GM10847 (cell line): ENCODE results near the gene CERS2.

Experiments
- POLR2A ChIP-seq: IDR thresholded peaks from 2 replicates; pipeline ENCODE4 v1.6.1; 2011; ENCODE audit not compliant: insufficient read length; ENCODE audit errors: extremely low read depth

The CERS2 gene

DNA sequence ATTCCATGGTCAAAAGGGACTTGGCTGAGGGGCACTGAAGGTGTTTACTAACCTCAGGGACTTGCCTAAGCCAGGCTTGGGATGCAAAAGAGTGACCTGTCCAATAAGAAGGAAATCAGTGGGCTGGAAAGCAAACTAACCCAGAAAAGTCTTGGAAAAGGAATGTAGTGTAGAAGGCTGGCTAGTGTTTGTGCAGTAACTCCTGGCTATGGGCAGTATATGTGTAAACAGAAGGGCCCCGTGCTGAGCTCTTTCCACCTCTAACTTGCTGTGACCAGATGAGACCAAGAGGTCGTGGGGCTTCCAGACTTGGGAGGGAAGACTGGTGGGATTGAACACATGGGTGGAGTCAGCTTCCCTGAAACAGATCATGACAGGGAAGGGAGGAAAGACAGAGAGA is 28.0 kb upstream of the CERS2 start:
- TF ChIP-seq POLR2A, result no peak

GRCh38 chr1:151002051-151002450 is 27.4 kb upstream of the CERS2 start:
- no peak for TF ChIP-seq POLR2A

DNA sequence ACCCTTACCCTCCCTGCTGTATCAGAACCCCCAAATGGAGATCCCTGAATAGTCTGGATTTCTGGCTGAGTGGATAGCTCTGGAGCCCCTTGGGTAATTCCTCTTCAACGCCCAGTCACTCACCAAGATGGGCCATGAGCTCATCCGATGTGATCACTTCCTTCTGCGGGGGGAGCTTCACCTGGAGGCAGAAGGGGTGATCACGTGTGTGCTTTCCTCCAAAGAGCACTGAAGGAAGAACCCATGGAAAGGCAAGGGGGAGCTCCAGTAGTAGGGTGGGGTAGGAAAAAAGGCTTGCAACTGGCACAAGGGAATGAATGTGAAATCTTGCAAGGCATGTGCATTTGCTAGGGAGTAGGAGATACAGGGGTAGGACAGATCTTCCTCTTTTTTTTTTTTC is 27.0 kb upstream of the CERS2 start:
- TF ChIP-seq POLR2A, result no peak

GRCh38 chr1:151000408-151000807 is 25.8 kb upstream of the CERS2 start:
- TF ChIP-seq POLR2A, result no peak

DNA sequence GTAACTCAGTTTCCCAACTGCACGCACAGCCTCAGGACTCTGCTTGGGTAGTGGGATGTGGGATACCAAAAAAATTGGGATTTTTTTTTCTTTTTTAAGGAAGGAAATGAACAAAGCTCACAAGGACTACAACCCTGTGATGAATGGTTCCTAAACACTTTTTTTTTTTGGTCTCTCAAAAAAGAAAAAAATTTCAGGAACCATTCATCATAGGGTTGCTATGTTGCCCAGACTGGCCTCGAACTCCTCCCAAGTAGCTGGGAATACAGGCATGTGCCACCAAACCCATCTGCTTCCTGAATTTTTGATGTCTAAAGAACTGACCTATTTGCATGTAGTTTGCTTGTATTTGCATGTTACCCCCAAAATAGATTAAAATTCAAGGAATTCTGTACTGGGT is 25.3 kb upstream of the CERS2 start:
- no peak for TF ChIP-seq POLR2A

DNA sequence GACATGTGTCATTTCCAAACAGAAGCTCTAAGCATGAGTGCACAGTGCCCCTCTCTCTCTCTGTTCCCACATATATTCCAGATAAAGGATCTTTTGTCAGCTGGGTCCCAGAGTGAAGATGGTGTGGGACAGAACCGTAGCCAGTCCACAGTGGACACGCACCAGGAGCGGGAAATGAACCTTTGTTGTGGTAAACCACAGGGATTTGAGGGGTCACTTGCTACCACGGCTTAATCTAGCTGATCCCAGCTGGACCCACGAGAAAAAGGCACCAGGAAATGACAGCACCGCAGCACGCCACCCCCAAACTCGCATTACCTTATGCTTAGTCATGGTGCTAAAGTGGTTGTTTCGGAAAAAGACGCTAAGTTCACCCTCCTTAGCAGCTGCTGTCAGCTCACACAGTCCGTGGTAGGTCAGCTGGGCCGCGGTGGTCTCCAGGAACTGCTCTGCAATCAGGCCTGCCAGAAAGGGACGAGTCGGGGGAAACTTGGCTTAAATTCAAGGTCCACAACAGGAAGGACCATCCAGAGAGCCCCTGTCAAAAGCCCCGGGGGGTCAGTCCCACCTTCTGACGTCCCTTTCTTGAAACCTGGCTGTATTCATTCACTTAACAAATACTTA is 24.5 kb upstream of the CERS2 start:
- no peak for TF ChIP-seq POLR2A

DNA sequence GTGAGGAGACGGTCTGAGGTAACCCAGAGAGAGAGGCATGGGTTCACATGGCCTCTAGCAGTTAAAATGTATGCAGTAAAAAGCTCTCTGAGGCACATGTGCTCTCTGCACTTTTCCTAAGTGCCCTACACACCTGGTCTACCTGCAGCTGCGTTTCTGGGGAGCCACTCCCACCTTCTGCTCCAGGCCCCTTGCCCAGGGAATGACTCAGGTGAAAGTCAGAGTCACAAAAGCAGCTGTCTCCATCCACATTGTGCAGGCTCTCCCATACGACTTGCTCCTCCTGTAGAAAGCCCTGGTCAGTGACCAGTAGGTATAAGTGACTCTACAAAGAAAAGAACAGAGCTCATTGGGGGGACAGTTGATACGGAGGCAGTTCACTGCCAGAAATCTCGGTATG is 23.3 kb upstream of the CERS2 start:
- no peak for TF ChIP-seq POLR2A

DNA sequence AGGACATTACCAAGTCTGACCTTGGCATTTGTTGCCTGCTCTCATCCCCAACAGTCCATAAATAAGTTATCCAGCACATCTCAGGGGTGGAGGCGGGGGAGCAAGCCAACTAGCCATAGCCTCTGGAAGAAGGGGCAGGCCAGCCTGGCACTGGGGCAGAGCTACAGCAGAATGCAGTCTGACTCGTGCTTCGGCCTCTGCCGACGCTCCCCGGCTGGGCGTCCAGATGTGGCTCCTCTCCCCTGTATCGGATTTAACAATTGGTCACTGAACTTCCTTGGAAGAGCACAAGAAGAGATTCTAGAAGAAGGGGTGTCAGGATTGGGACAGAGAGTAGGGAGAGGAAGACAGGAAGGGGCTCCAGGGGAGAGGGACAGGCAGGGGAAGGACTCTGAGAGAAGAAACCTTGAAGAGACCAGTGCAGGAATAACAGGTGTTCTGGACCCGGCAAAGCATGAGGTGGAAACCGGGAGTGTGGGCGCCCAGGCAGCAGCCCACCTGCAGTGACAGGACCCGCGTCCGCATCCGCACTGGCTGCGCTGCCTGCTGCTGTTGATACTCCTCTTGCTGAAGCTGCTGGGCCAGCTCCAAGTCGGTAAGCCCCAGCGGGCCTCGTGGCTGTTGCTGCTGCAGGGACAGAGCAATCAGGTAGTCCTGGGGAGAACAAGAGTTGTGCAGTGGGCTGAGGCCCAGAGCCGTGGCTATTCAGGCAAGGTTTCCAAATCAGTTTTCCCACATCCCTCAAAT is 22.7 kb upstream of the CERS2 start:
- no peak for TF ChIP-seq POLR2A

GRCh38 chr1:150995896-150996295 is 21.3 kb upstream of the CERS2 start:
- TF ChIP-seq POLR2A, result no peak

DNA sequence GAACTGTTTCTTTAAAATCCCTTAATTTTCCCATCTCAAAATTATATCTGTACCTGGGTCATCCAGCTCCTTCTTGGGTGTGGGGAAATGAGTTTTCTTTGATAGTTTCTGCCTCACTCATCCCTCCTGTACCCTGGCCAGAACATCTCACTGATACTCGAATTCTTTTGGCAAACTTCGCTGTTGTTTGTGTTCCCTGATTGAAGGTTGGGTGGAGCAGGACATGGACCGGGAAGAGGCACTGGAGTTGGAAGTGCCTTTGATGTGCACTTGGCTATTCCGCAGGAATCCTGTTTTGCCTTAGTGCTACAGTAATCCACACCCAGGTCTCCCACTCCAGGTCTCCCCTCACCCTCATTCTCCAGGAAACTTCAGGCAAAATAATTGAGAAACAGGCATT is 20.8 kb upstream of the CERS2 start:
- no peak for TF ChIP-seq POLR2A

GRCh38 chr1:150994248-150994647 is 19.6 kb upstream of the CERS2 start:
- no peak for TF ChIP-seq POLR2A

DNA sequence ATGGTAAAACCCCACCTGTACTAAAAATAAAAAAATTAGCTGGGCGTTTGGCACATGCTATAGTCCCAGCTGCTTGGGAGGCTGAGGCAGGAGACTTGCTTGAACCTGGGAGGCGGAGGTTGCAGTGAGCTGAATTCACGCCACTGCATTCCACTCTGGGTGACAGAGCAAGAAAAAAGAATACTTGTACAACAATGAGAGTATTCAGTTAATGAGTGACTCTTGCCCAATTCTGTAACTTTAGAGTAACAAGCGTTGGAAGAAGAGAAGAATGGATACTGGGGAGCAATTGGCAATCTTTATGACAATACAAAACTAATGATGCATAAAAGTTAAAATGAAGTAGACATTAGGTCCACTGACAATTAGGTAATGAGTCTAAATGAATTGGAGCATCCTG is 18.0 kb upstream of the CERS2 start:
- no peak for TF ChIP-seq POLR2A

- no peak for TF ChIP-seq POLR2A
Measured at GRCh38 chr1:150987924-150988323, 13.3 kb upstream of the CERS2 start.

GRCh38 chr1:150985179-150985825 is 10.7 kb upstream of the CERS2 start:
- TF ChIP-seq POLR2A, result no peak

- no peak for TF ChIP-seq POLR2A
Measured at GRCh38 chr1:150981805-150982712, 7.4 kb upstream of the CERS2 start, which contains the start of gene ANXA9. ANXA9 (plus strand) TSS chr1:150982292; CDS start chr1:150983106, 814 bp downstream.
